ENCODE results near the gene TMEM215. TPM values are rescaled to one million over a fixed set of nuclear protein-coding genes. Genes with fewer than 3 reads are reported as not detected.

The TMEM215 gene
- total and polyA plus RNA-seq, 2 of the 8 experiments (the other 6 are each of a cell fraction or from before 2014, with no cell fraction given): 0.33 to 0.67 TPM

- ChIA-PET CTCF (ENCODE audit: partially characterized antibody) (interaction anchor here (0.9 to 1.0 kb wide), 2 partner anchors 48 to 162 kb away, joined by 3 to 4 read pairs; no protein-coding TSS in a partner anchor), POLR2A (ENCODE audit: partially characterized antibody) (no interaction called here)
- Histone ChIP-seq H3K9me3 (ENCODE audit: insufficient read depth in 2 of 2, low read depth in 1 of 2, low read length in 1 of 2) (peaks cover 0 to 4% of the 10 kb centered on the region in 2 experiments; a peak in 1 of 4 replicates), H3K18ac (ENCODE audit: extremely low read depth, low read length) (no peak overlapping the region), H3K79me2 (ENCODE audit: control insufficient read depth in 1 of 2, insufficient read depth in 2 of 2, low read length in 2 of 2) (no peaks in the 10 kb centered on the region), H3K9ac (replicated peaks in 1 of 4; ENCODE audit: extremely low read depth in 1 of 4, low read depth in 3 of 4, low read length in 3 of 4) (no peak overlapping the region), H2BK20ac (ENCODE audit: low read length) (no peak overlapping the region), H3K79me1 (ENCODE audit: low read depth, low read length) (no peaks in the 10 kb centered on the region), H3K4me2 (ENCODE audit: insufficient read depth in 1 of 2, low read depth in 2 of 2, low read length in 2 of 2) (no peak overlapping the region), H3K56ac (replicated peaks; ENCODE audit: insufficient read length, low read depth, low read length) (no peak overlapping the region), H3K14ac (ENCODE audit: insufficient read length) (no peak overlapping the region), H2BK120ac (replicated peaks; ENCODE audit: low read depth, low read length) (no peak overlapping the region), H2BK15ac (ENCODE audit: low read length) (no peak overlapping the region), H3K4me3 (ENCODE audit: extremely low read depth in 1 of 4, insufficient read depth in 2 of 4, low read depth in 3 of 4, low read length in 4 of 4) (no peak overlapping the region), H2BK5ac (ENCODE audit: low read depth, low read length) (no peak overlapping the region), H2AK5ac (ENCODE audit: low read depth, low read length) (no peak overlapping the region), H3K4me1 (replicated peaks in 1 of 4; ENCODE audit: control insufficient read depth in 3 of 4, insufficient read depth in 4 of 4, low read length in 3 of 4) (no peaks in the 10 kb centered on the region), H4K20me1 (replicated peaks in 1 of 2; ENCODE audit: control insufficient read depth in 1 of 2, insufficient read depth in 2 of 2, low read length in 2 of 2) (no peaks in the 10 kb centered on the region), H3K23me2 (ENCODE audit: low read depth, low read length) (no peaks in the 10 kb centered on the region), H4K8ac (ENCODE audit: extremely low read depth, insufficient read depth, low read length) (no peak overlapping the region), H4K5ac (ENCODE audit: insufficient read length, low read depth, low read length) (no peak overlapping the region), H2AFZ (ENCODE audit: low read length) (no peak overlapping the region), H3K27ac (ENCODE audit: low read depth, low read length) (no peak overlapping the region), H2BK12ac (ENCODE audit: low read depth, low read length) (no peak overlapping the region), H3K23ac (ENCODE audit: insufficient read length) (no peak overlapping the region), H3K4ac (replicated peaks; ENCODE audit: insufficient read length, low read depth, low read length) (no peak overlapping the region), H3K27me3 (replicated peaks in 1 of 4; ENCODE audit: control insufficient read depth in 3 of 4, extremely low read depth in 1 of 4, insufficient read depth in 3 of 4, low read length in 3 of 4) (no peaks in the 10 kb centered on the region), H4K91ac (replicated peaks; ENCODE audit: insufficient read length, low read length) (no peak overlapping the region), H3K36me3 (ENCODE audit: control insufficient read depth in 2 of 4, insufficient read depth in 4 of 4, low read length in 3 of 4) (no peaks in the 10 kb centered on the region)
- DNase-seq (ENCODE audit: low read depth in 1 of 2, low spot score in 2 of 2) (no peak), FAIRE-seq (no peak)
- WGBS, 2 experiments (ENCODE audit: extremely low coverage in 1 of 2, insufficient coverage in 1 of 2, insufficient read length in 1 of 2, insufficient replicate concordance in 2 of 2, low coverage in 1 of 2, low lambda C conversion rate in 2 of 2, missing lambda C conversion rate in 1 of 2): 83% methylated on average over 4 of the region's 4 CpGs; no CpG with 5 or more reads in 1 of the 2 experiments
- no peak for TF ChIP-seq CHD1 (IDR thresholded peaks at IDR 0.05; ENCODE audit: low read depth, low read length)
- no peak for TF ChIP-seq RXRA (IDR thresholded peaks at IDR 0.05; ENCODE audit: insufficient read depth, low read depth, low read length)
- no peak for TF ChIP-seq EGR1 (IDR thresholded peaks at IDR 0.05; ENCODE audit: borderline replicate concordance, low read depth, low read length)
- TF ChIP-seq RAD21 (IDR thresholded peaks at IDR 0.05 in 1 of 2, conservative IDR thresholded peaks at IDR 0.05 in 1 of 2; ENCODE audit: low read depth in 2 of 2, low read length in 2 of 2): no peak
- no peak for TF ChIP-seq ASH2L (IDR thresholded peaks at IDR 0.05; ENCODE audit: low read length)
- no peak for TF ChIP-seq KDM4A (IDR thresholded peaks at IDR 0.05; ENCODE audit: low read depth, low read length, severe bottlenecking)
- TF ChIP-seq CREB1 (IDR thresholded peaks at IDR 0.05): no peak
- no peak for TF ChIP-seq NRF1 (IDR thresholded peaks at IDR 0.05; ENCODE audit: low read depth, low read length)
- no peak for TF ChIP-seq E2F6 (IDR thresholded peaks at IDR 0.05)
- TF ChIP-seq SIN3A (conservative IDR thresholded peaks at IDR 0.05 in 1 of 2, IDR thresholded peaks at IDR 0.05 in 1 of 2; ENCODE audit: low read depth in 1 of 2, low read length in 2 of 2): no peak
- TF ChIP-seq CBX8 (IDR thresholded peaks at IDR 0.05; ENCODE audit: borderline replicate concordance, low read depth, low read length): no peak
- TF ChIP-seq EZH2 (IDR thresholded peaks at IDR 0.05; ENCODE audit: low read depth, low read length, severe bottlenecking): no peak
Observed at GRCh38 chr9:32741706-32742105, 41.6 kb upstream of the TMEM215 start.

All from H1 (cell line).